ENCODE data around the gene RHOU.
"Not testable (repeated sequence)": the region's sequence is repeated elsewhere in the genome, so short reads cannot be mapped to it uniquely, and the experiment has no call there.

RHOU gene

GRCh38 chr1:228760979-228761378, 25.7 kb downstream of the RHOU start:
- DNase-seq (ENCODE audit: low read depth in 3 of 3): no peak

- no peak for DNase-seq (ENCODE audit: low read depth in 3 of 3)
These were observed 28.3 kb downstream of the RHOU start for GRCh38 chr1:228763561-228763960.

DNA sequence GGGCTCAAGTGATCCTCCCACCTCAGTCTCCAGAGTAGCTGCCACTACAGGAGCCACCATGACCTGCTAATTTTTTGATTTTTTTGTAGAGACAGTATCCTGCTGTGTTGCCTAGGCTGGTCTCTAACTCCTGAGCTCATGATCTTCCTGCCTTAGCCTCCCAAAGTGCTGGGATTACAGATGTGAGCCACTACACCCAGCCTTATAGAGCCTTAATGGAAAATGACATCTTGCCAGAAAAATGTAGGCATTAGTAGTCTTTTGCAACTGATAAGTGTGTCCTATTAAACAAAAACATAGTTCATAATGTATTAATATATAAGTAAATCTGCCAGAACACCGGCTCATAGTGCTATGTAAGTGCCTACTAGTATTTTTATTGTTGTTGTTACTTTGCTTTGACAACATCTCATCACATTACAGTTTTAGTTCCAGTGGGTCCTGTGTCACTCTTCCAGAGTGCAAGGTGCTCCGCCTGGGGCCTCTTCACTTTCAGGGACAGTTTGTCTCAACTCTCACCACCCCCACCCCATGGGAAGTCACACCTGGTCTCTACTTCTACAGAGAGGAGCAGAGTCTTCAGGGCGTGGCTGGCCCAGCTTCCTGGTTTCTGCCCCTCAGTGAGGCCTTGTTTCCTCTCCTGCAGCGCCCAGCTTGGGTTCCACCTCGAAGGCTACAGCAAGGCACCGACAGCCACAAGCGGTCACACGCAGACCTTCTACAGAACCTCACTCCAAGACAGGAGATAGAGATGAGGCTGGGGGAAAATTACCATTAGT, 30.1 kb downstream of the RHOU start:
- DNase-seq (ENCODE audit: low read depth in 3 of 3): peak in 1 of 3 experiments; percentile 16

- no peak for DNase-seq (ENCODE audit: low read depth in 3 of 3)
These were observed 31.5 kb downstream of the RHOU start for GRCh38 chr1:228766788-228767187.

GRCh38 chr1:228767636-228768354, 32.5 kb downstream of the RHOU start:
- DNase-seq (ENCODE audit: low read depth in 3 of 3): no peak

DNA sequence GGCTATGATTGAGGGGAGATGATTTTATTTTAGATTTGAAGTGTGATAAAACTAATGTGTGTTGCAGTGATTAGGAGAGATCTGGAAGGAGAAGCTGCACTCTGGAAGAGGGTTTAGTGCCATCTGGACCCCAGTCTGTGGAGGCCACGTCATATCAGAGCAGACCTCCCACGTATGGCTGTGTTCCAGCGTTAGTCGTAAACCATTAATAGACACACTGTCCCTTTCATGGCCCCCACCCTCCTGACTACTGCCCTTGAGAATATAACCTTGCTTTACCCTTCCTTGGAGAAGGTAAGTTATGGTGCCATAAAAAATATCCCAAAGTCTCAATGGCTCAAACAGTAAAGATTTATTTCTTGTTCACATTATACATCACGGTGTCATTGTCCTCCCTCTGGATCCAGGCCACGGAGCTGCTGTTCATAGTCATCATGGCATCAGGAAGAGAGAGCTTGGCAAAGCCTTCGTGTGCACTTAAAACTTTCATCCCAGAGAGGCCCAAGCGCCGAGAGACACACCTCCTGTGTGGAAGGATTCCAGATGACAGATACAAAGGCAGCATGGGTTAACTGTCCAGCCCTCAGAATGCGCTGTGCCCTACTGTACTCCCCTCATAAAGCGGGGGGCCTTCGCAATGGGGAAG, 33.2 kb downstream of the RHOU start:
- DNase-seq (ENCODE audit: low read depth in 3 of 3): no peak

DNA sequence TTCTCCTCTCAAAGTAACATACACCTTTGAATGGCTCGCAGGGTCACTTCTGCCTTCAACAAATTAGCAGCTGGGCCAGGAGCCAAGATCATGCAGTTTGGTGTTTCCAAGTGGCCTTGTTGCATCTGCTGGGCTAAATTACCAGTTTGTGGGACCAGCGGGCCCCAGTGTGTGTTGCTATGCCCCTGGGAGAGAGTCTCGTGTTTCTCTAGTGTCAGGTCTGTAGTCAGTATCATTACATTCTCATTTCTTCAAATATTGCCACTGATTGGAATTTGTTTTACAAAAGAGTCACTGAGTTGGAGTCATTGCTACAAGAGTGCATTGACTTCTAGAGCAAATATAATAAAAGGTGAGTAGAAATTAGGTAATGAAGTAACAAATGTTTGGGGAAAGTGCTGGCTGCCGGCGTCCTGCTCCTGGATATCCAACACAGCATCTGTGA, 35.5 kb downstream of the RHOU start:
- DNase-seq (ENCODE audit: low read depth in 3 of 3): no peak

DNA sequence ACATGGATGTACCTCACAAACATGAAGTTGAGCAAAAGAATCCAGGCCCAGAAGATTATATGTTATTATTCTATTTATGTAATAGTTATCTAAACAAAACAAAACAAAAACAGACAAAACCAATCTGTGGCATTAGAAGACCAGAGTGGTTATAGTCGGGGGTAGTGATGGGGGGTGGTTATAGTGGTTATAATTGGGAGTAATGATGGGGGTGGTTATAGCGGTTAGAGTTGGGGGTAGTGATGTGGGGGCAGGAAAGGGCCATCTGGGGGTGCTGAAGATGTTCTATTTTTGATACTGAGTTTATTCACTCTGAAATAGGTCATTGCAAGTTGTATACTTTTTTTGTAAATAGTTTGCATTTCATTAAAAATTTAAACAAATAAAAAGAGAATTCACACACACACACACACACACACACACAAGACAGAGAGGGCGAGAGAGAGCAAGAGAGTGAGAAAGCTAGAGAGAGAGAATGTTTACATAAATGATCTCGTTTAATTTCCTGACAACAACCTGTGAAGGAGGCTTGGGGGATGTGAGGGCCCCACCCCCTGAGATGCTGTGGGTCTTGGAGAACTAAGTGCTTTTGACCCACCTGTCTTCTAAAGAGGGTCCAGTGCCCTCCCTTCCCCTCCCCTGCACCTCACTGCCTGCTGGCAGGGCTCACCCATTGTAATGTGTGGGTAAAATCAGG, 37.4 kb downstream of the RHOU start:
- DNase-seq (ENCODE audit: low read depth in 3 of 3): no peak

GRCh38 chr1:228775946-228776345, 40.7 kb downstream of the RHOU start:
- not testable (repeated sequence) for DNase-seq (ENCODE audit: low read depth in 3 of 3)

DNA sequence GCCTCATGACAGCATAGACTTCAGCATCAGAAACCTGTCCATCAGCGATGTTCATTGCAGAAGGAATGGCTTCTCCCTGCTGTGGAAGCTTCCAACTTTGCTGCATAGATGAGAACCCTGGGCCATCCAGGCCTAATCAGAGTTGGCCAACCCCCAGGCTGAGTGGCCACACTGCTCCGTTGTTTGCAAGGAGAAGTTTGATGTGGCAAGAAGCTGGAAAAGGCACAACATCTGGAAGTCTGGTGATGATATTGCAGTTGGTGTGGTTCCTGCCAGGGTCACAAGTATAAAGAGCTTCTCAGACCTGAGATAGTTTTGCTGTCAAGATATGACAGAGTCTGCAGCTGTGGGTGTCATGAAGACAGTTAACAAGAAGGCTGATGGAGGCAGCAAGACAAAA, 41.2 kb downstream of the RHOU start:
- DNase-seq (ENCODE audit: low read depth in 3 of 3): no peak

- DNase-seq (ENCODE audit: low read depth in 3 of 3): no peak
These were observed 42.0 kb downstream of the RHOU start for GRCh38 chr1:228777236-228777635.

GRCh38 chr1:228778026-228778425, 42.7 kb downstream of the RHOU start:
- no peak for DNase-seq (ENCODE audit: low read depth in 3 of 3)

DNA sequence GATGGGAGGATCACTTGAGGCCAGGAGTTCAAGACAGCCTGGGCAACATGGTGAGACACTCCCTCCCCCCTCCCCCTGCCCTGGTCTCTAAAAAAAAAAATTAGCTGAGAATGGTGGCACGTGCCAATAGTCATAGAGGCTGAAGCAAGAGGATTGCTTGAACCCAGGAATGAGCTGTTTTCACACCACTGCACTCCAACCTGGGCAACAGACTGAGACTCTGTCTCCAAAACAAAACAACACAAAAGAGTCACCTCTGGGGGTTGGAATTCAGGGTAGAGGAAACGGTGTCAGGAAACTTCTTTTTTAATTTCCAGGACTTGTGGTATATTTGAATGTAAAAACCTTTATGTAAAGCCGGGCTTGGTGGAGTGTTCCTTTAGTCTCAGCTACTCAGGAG, 43.2 kb downstream of the RHOU start:
- no peak for DNase-seq (ENCODE audit: low read depth in 3 of 3)

- DNase-seq (ENCODE audit: low read depth in 3 of 3): no peak
These were observed 43.7 kb downstream of the RHOU start for GRCh38 chr1:228778961-228779360.

DNA sequence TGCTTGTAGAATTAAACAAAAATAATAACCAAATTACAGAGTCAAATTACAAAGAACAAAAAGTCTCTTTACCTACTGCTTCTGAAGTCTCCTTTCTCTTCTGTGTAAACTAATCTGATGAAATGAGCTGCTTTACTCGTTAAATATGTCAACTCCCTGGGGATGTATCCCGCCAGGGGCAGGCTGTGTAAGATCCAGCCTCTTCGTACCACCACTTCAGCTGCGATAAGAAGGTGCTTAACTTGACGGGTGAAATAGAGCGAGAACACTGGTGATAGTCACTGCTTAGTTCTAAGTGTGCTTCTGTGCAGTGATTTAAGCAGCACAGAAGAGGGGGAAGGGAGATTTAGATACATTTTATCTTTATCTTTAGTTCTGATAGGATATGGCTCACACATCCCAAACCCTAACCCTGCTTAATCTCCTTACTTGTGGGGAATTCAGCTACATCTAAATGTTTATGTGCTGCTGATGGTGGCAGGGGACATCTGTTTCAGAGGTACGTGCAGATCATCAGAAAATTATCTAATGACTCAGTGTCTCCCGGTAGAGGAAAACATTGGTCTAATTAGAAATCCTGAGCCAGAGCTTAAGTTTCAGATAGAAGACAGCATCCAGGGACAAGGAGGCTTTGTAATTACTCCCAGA, 46.0 kb downstream of the RHOU start:
- DNase-seq (ENCODE audit: low read depth in 3 of 3): no peak

GRCh38 chr1:228781809-228782661, 46.8 kb downstream of the RHOU start:
- no peak for DNase-seq (ENCODE audit: low read depth in 3 of 3)

DNA sequence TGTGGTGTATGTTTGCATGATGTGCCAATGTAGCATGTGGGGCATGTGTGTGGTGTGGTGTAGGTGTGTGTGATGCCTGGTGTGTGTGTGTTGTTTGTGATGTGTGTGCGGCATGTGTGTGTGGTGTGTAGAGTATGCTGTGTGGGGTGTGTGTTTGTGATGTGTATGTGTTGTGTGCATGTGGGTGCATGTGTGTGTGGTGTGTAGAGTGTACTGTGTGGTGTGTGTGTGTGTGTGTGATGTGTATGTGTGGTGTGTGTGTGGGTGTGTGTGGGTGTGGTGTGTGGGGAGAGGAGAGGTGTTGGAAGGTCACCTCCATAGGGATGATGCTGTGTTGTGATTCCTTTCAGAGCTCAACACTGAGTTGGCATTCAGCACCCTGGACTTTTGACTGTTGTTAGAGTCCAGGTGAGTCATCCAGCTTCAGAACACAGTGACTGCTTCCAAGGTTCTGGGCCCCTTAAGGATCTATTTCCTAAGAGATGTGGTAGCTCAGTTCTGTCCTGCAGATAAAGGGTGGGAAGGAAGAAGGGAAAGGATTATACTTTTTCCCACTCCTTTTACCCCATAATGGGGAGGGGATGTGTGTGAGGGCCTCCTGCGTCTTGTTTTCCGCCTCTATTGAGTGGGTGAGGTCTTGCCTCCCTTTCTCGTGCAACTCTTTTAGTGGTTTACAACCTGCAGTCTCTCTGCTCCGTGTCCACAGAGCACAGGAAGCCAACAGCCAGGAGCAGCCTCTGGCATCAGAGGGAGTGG, 47.6 kb downstream of the RHOU start:
- DNase-seq (ENCODE audit: low read depth in 3 of 3): no peak

DNA sequence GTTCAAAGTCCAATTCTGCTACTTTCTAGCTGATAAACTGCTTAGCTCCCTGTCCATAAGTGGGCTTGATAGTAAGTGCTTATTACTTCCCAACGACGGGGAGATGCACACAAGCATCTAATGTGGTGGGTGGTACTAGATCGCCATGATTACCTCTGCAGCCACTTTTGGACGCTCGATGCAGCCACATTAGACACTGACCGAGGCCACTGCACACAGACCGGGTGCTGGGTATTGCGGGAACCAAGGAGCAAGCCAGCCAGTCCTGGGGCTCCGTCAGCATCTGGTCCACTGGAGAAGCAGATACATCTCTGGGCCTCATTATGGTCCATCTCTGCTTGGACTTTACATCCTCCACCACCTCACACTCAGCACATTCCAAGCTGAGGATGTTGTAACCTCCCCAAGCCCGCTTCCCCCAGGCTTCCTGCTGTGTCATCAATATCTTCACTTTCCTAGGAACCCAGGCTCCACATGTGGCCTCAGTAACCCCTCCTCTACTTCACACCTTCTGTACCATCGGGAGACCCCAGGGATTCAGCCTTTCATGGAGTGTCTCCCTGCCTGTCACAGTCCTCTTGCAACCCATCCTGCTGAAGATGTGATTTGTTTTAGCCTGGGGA, 48.2 kb downstream of the RHOU start:
- no peak for DNase-seq (ENCODE audit: low read depth in 3 of 3)

GRCh38 chr1:228784181-228784580, 48.9 kb downstream of the RHOU start:
- DNase-seq (ENCODE audit: low read depth in 3 of 3): no peak

Data from stimulated activated CD4-positive, alpha-beta T cell treated with anti-CD3 and anti-CD28 coated beads, TNF-alpha, amount 100 ng/mL, for 24 hours (primary cell).